Endothelial cell of umbilical vein (primary cell): ENCODE data around the gene GPR119. TPM values are rescaled to one million over a fixed set of nuclear protein-coding genes. Genes with fewer than 3 reads are reported as not detected.
"Not testable (repeated sequence)": the region's sequence is repeated elsewhere in the genome, so short reads cannot be mapped to it uniquely, and the experiment has no call there.

ENCODE experiments used
- Bru-seq: library from RNA; stranded (reverse); fragments of 400-500 nt; gene quantifications from one replicate; lab custom pipeline; 2021; lab: Mats Ljungman, UMichigan
- BruChase-seq, 2 experiments: library from RNA; stranded (reverse); fragments of 400-500 nt; gene quantifications; one replicate each; lab custom pipeline; 2021; lab: Mats Ljungman, UMichigan
- BruUV-seq: library from RNA; stranded (reverse); fragments of 400-500 nt; replicated peaks from 2 replicates; lab custom pipeline; 2021; lab: Mats Ljungman, UMichigan
- CTCF ChIA-PET: fragments of 300-600, 350-600 bp; sonication (Branson Sonifier 250); formaldehyde crosslinking; loops from one replicate; lab custom pipeline; 2021; ENCODE audit warnings: antibody characterized with exemption, inconsistent platforms; lab: Charles Lee
- POLR2A ChIA-PET: fragments of 300-600, 350-600 bp; sonication (Branson Sonifier 250); formaldehyde crosslinking; loops from one replicate; lab custom pipeline; 2021; ENCODE audit warnings: antibody characterized with exemption, inconsistent platforms; lab: Charles Lee
- DNase-seq: peaks from one replicate; pipeline ENCODE4 v3.0.0-alpha.2; 2011; ENCODE audit warnings: low read depth, low spot score
- FAIRE-seq: peaks from 2 replicates; lab custom pipeline; 2011; peaks lifted over from hg19 to GRCh38; lab: Jason Lieb, UNC
- H2AFZ ChIP-seq: 2 replicates; pipeline ENCODE4 v1.6.0; 2012; ENCODE audit warnings: low read depth, low read length, control low read depth, inconsistent platforms
- H3K27ac ChIP-seq: 2 replicates; pipeline ENCODE4 v1.5.1; 2011; ENCODE audit warnings: low read depth, mild to moderate bottlenecking, control low read depth, low read length, moderate library complexity; ENCODE audit not compliant: insufficient read depth
- H3K27me3 ChIP-seq, 2 experiments: 2 replicates each; pipeline versions ENCODE4 v1.6.0 to v1.6.1; 2011; ENCODE audit warnings: low read length in 2 of 2, mixed read lengths in 1 of 2; ENCODE audit not compliant: control insufficient read depth in 2 of 2, insufficient read depth in 2 of 2
- H3K36me3 ChIP-seq, 2 experiments: 2 replicates in 1 of 2; 3 replicates in 1 of 2; pipeline ENCODE4 v1.5.1; 2011; ENCODE audit warnings: low read length in 2 of 2, mild to moderate bottlenecking in 1 of 2, moderate library complexity in 1 of 2; ENCODE audit not compliant: control insufficient read depth in 2 of 2, insufficient read depth in 2 of 2; ENCODE audit errors: extremely low read depth in 1 of 2
- H3K4me1 ChIP-seq: 3 replicates; pipeline ENCODE4 v1.5.1; 2011; ENCODE audit warnings: mild to moderate bottlenecking, low read length; ENCODE audit not compliant: control insufficient read depth, insufficient read depth; ENCODE audit errors: extremely low read depth
- H3K4me2 ChIP-seq: 2 replicates; pipeline ENCODE4 v1.6.1; 2011; ENCODE audit warnings: low read length, control low read depth, mixed read lengths; ENCODE audit not compliant: insufficient read depth
- H3K4me3 ChIP-seq, 3 experiments: fragments of 200-600 bp in 1 of 3; sonication (generic), shearing (Covaris generic) in 1 of 3; replicated peaks in 1 of 3; 2 replicates each; pipeline ENCODE4 v1.5.1; 2011 to 2016; ENCODE audit warnings: control low read depth in 3 of 3, low read length in 3 of 3, mild to moderate bottlenecking in 2 of 3, inconsistent platforms in 1 of 3, low read depth in 1 of 3, moderate library complexity in 1 of 3; ENCODE audit not compliant: insufficient read depth in 1 of 3
- H3K79me2 ChIP-seq: 2 replicates; pipeline ENCODE4 v1.6.0; 2012; ENCODE audit warnings: low read length, inconsistent platforms; ENCODE audit not compliant: control insufficient read depth, insufficient read depth
- H3K9ac ChIP-seq: replicated peaks from 2 replicates; pipeline ENCODE3; 2011; ENCODE audit warnings: low read length, control low read depth; ENCODE audit not compliant: insufficient read depth; ENCODE audit errors: extremely low read depth
- H3K9me1 ChIP-seq: replicated peaks from 3 replicates; pipeline ENCODE4 v1.6.0; 2011; ENCODE audit warnings: mild to moderate bottlenecking, low read length; ENCODE audit not compliant: control insufficient read depth, insufficient read depth; ENCODE audit errors: extremely low read depth
- H3K9me3 ChIP-seq: replicated peaks from 2 replicates; pipeline ENCODE4 v1.5.1; 2012; ENCODE audit warnings: low read length, inconsistent platforms; ENCODE audit not compliant: control insufficient read depth, insufficient read depth
- H4K20me1 ChIP-seq: replicated peaks from 2 replicates; pipeline ENCODE3; 2011; ENCODE audit warnings: mild to moderate bottlenecking, low read length; ENCODE audit not compliant: control insufficient read depth, insufficient read depth; ENCODE audit errors: extremely low read depth
- MAX ChIP-seq: IDR thresholded peaks from 2 replicates; pipeline ENCODE4 v1.6.1; 2011; ENCODE audit not compliant: insufficient read depth, insufficient read length
- POLR2A ChIP-seq: IDR thresholded peaks from 2 replicates; pipeline ENCODE4 v1.6.1; 2012; ENCODE audit warnings: low read depth, mild to moderate bottlenecking, control low read depth, low read length
- dilution Hi-C: fragments of 300-500 bp; cut with MboI; formaldehyde crosslinking; loops from one replicate; pipeline ENCODE4 v1.15.0; 2019; ENCODE audit warnings: low sequenced_read_pairs; ENCODE audit not compliant: extremely low pct_ligation_motif_present
- intact Hi-C: fragments of 100-400 bp; cut with micrococcal nuclease; formaldehyde crosslinking; loops from one replicate; pipeline ENCODE4 v1.10.0; 2022
- long read RNA-seq: library from polyadenylated mRNA; stranded (forward); transcript quantifications from one replicate; pipeline ENCODE4 v2.0.0, GENCODE V29; 2021
- polyA minus RNA-seq, 3 experiments: library from RNA; depleted of rRNA, polyadenylated mRNA; stranded (reverse); fragments of >200 nt; gene quantifications; 1 replicate in 1 of 3; 2 replicates in 2 of 3; pipeline ENCODE4 v1.2.3, GENCODE V29; 2011
- polyA plus RNA-seq, 4 experiments: library from polyadenylated mRNA; depleted of rRNA in 3 of 4; stranded (reverse) in 3 of 4; unstranded in 1 of 4; fragments of >200 nt; gene quantifications; 2 replicates each; pipeline versions ENCODE4 v1.2.1 to v1.2.3, GENCODE V29; 2011 to 2012; ENCODE audit warnings: missing spikeins in 1 of 4
- total RNA-seq: library from RNA; stranded (reverse); gene quantifications from 2 replicates; pipeline ENCODE4 v1.2.3, GENCODE V29; 2021

GPR119 gene
- total RNA-seq (not detected in 2 replicates), polyA plus RNA-seq (not detected in 2 replicates), polyA minus RNA-seq (not detected in 2 replicates), Bru-seq, nascent RNA (not detected), BruChase-seq, experiment 1, labeled RNA remaining after a 6-hour chase (not detected), BruChase-seq, experiment 2, labeled RNA remaining after a 2-hour chase (not detected)
- polyA plus RNA-seq (2011; cell fraction: cytosol; rRNA removed) = not detected in 2 replicates
- not detected in 2 replicates for polyA plus RNA-seq (2011; cell fraction: nucleus; rRNA removed)
- not detected in 2 replicates for polyA plus RNA-seq (2012)
- not detected for polyA minus RNA-seq (2011; cell fraction: cytosol; rRNA and poly(A)+ RNA removed)
- not detected in 2 replicates for polyA minus RNA-seq (2011; cell fraction: nucleus; rRNA and poly(A)+ RNA removed)
- long read RNA-seq = 0 reads

- BruUV-seq = no TSS peak
- DNase-seq = no peak
- dilution Hi-C loops (no loop called here), intact Hi-C loops (no loop called here)
- no peaks in the 10 kb centered on the region for H3K4me1 ChIP-seq
- no peak within 1 kb of the TSS for H2AFZ ChIP-seq
- H3K9me3 ChIP-seq = no peaks in the 10 kb centered on the region
- no peaks in the 10 kb centered on the region for H3K9me1 ChIP-seq
- ChIA-PET CTCF (interaction anchor here (1.8 kb wide), 1 partner anchor 531 kb away, joined by 5 read pairs; no protein-coding TSS in a partner anchor), POLR2A (no interaction called here)
- H3K4me3 ChIP-seq = no peak within 1 kb of the TSS
- no peak for FAIRE-seq
- TF ChIP-seq MAX = no peak
- TF ChIP-seq POLR2A = no peak
- H3K9ac ChIP-seq = no peak within 1 kb of the TSS
- no peaks in the 10 kb centered on the region for H4K20me1 ChIP-seq
- no peak within 1 kb of the TSS for H3K27ac ChIP-seq
- H3K79me2 ChIP-seq = no peaks in the 10 kb centered on the region
- no peaks in the 10 kb centered on the region for H3K36me3 ChIP-seq
- H3K27me3 ChIP-seq = no peaks in the 10 kb centered on the region
- no peak within 1 kb of the TSS for H3K4me2 ChIP-seq
Measured at GRCh38 chrX:130385520-130385919, at the start of gene GPR119. TSS of gene GPR119 (minus strand) at chrX:130385674. CDS start at chrX:130385447, 227 bp downstream.

GRCh38 chrX:130429236-130429635 lies 43.8 kb upstream of the GPR119 start:
- H3K36me3 ChIP-seq, H3K9me3 ChIP-seq, H3K9me1 ChIP-seq, DNase-seq, H3K27ac ChIP-seq, POLR2A ChIA-PET, H3K4me2 ChIP-seq, H3K27me3 ChIP-seq, H3K9ac ChIP-seq, H3K4me1 ChIP-seq, H3K4me3 ChIP-seq, H4K20me1 ChIP-seq, H3K79me2 ChIP-seq, H2AFZ ChIP-seq, dilution Hi-C loops, BruUV-seq, intact Hi-C loops, CTCF ChIA-PET, FAIRE-seq: not testable (repeated sequence)
